Esophagus (tissue), 2 donors: ENCODE results near the gene COQ3. TPM values are rescaled to one million over a fixed set of nuclear protein-coding genes. Genes with fewer than 3 reads are reported as not detected.

ENCODE experiments used
- polyA plus RNA-seq, 2 donors: library from polyadenylated mRNA; stranded (reverse); fragments of 200-250 nt; gene quantifications; one replicate each; pipeline ENCODE4 v1.2.3, GENCODE V29; 2013
- donor health status: healthy with polysubstance abuse.
- donor health status: Bipolar disorder and iron deficiency.

The COQ3 gene
- polyA plus RNA-seq, 2 donors, result 9.5 to 12.8 TPM

Other genes with a start within 250 kb of the COQ3 start
- gene FAXC, start 44.5 kb downstream of the COQ3 start, polyA plus RNA-seq, result 1 to 10 TPM; 3.5 to 4.8 TPM
- 10 to 100 TPM; 26.1 to 37.9 TPM for gene PNISR, start 31.1 kb upstream of the COQ3 start, polyA plus RNA-seq
- gene USP45, start 121.2 kb upstream of the COQ3 start, polyA plus RNA-seq, result 1 to 10 TPM; 3.0 to 3.2 TPM
- 10 to 100 TPM; 33.6 to 34.1 TPM for gene CCNC, start 174.5 kb upstream of the COQ3 start, polyA plus RNA-seq
- under 1 TPM in 1 of 2 donors, not detected in 1; 0.01 TPM for gene PRDM13, start 212.6 kb upstream of the COQ3 start, polyA plus RNA-seq